Karpas-422 (cell line): ENCODE data around the gene CDK6. TPM values are rescaled to one million over a fixed set of nuclear protein-coding genes. Genes with fewer than 3 reads are reported as not detected.

Experiments
- DNase-seq: peaks from one replicate; pipeline ENCODE4 v3.0.0-alpha.2; 2015
- H2AFZ ChIP-seq: fragments of 200-600 bp; sonication (generic); 2 replicates; pipeline ENCODE4 v1.6.1; 2014; ENCODE audit warnings: antibody characterized with exemption, low read length, mixed read lengths
- H3K27ac ChIP-seq: fragments of 200-600 bp; sonication (generic); 2 replicates; pipeline ENCODE4 v1.5.1; 2014; ENCODE audit warnings: mild to moderate bottlenecking, low read length, moderate library complexity
- H3K27me3 ChIP-seq: fragments of 200-600 bp; sonication (generic); 2 replicates; pipeline ENCODE4 v1.6.1; 2014; ENCODE audit warnings: low read length, mixed read lengths
- H3K36me3 ChIP-seq: fragments of 200-600 bp; sonication (generic); 2 replicates; pipeline ENCODE4 v1.6.1; 2014; ENCODE audit warnings: low read length, mixed read lengths; ENCODE audit not compliant: insufficient read depth
- H3K4me1 ChIP-seq: fragments of 200-600 bp; sonication (generic); 2 replicates; pipeline ENCODE4 v1.6.1; 2014; ENCODE audit warnings: mild to moderate bottlenecking, low read length, mixed read lengths
- H3K4me2 ChIP-seq: fragments of 200-600 bp; sonication (generic); 2 replicates; pipeline ENCODE4 v1.6.1; 2014; ENCODE audit warnings: low read length, low read depth, mild to moderate bottlenecking; ENCODE audit not compliant: poor library complexity, severe bottlenecking
- H3K4me3 ChIP-seq: fragments of 200-600 bp; sonication (generic); 2 replicates; pipeline ENCODE4 v1.5.1; 2014; ENCODE audit warnings: mild to moderate bottlenecking, antibody characterized with exemption, low read length, mixed read lengths
- H3K79me2 ChIP-seq: fragments of 200-600 bp; sonication (generic); 2 replicates; pipeline ENCODE4 v1.6.1; 2014; ENCODE audit warnings: mild to moderate bottlenecking, low read length, mixed read lengths
- H3K9ac ChIP-seq: fragments of 200-600 bp; sonication (generic); 2 replicates; pipeline ENCODE4 v1.6.0; 2014; ENCODE audit warnings: low read length
- H3K9me2 ChIP-seq: fragments of 200-600 bp; sonication (generic), shearing (Covaris generic); replicated peaks from 2 replicates; pipeline ENCODE4 v1.6.0; 2014; ENCODE audit warnings: mild to moderate bottlenecking, low read length, moderate library complexity; ENCODE audit not compliant: insufficient read depth
- H3K9me3 ChIP-seq: fragments of 300-700, 200-600 bp; sonication (generic); 2 replicates; pipeline ENCODE4 v1.6.1; 2014; ENCODE audit warnings: low read length, mixed read lengths
- H4K20me1 ChIP-seq: fragments of 200-600 bp; sonication (generic); 2 replicates; pipeline ENCODE4 v1.6.1; 2014; ENCODE audit warnings: mild to moderate bottlenecking, antibody characterized with exemption, low read length, low read depth; ENCODE audit not compliant: insufficient read depth
- total RNA-seq: library from RNA; depleted of rRNA; stranded (reverse); fragments of >200 nt; shearing (Covaris generic); gene quantifications from 2 replicates; pipeline ENCODE4 v1.2.3, GENCODE V29; 2014; ENCODE audit warnings: low replicate concordance

Gene CDK6
- total RNA-seq, 1 experiment from 2014 or later: 65.1 TPM

- DNase-seq: no peak
- Histone ChIP-seq H3K79me2 (peaks cover 94% of the 10 kb centered on the region), H3K9ac (no peak overlapping the region), H4K20me1 (no peaks in the 10 kb centered on the region), H2AFZ (no peak overlapping the region), H3K9me2 (no peaks in the 10 kb centered on the region), H3K4me3 (no peak overlapping the region), H3K36me3 (no peaks in the 10 kb centered on the region), H3K9me3 (no peaks in the 10 kb centered on the region), H3K27me3 (no peaks in the 10 kb centered on the region), H3K4me1 (peaks cover 25% of the 10 kb centered on the region), H3K27ac (no peak overlapping the region), H3K4me2 (no peak overlapping the region)
Observed at GRCh38 chr7:92790992-92791391, 45.4 kb downstream of the CDK6 start.

GRCh38 chr7:92788559-92789183, 47.7 kb downstream of the CDK6 start:
- DNase-seq: no peak
- Histone ChIP-seq H3K79me2 (peaks cover 94% of the 10 kb centered on the region), H3K4me3 (no peak overlapping the region)

GRCh38 chr7:92785923-92786322, 50.5 kb downstream of the CDK6 start:
- H3K27ac ChIP-seq: no peak overlapping the region
- H3K9me3 ChIP-seq: no peaks in the 10 kb centered on the region
- DNase-seq: no peak
- H3K4me1 ChIP-seq: no peaks in the 10 kb centered on the region
- no peak overlapping the region for H2AFZ ChIP-seq
- H3K36me3 ChIP-seq: no peaks in the 10 kb centered on the region
- H3K9ac ChIP-seq: no peak overlapping the region
- H3K9me2 ChIP-seq: no peaks in the 10 kb centered on the region
- peaks cover 94% of the 10 kb centered on the region for H3K79me2 ChIP-seq
- H3K4me2 ChIP-seq: no peak overlapping the region
- H3K4me3 ChIP-seq: no peak overlapping the region
- H4K20me1 ChIP-seq: no peaks in the 10 kb centered on the region
- no peaks in the 10 kb centered on the region for H3K27me3 ChIP-seq

More at GRCh38 chr7:92788559-92789183, 47.7 kb downstream of the CDK6 start:
- no peaks in the 10 kb centered on the region for H3K9me3 ChIP-seq
- no peak overlapping the region for H3K27ac ChIP-seq
- peaks cover 3% of the 10 kb centered on the region for H3K4me1 ChIP-seq
- H3K9me2 ChIP-seq: no peaks in the 10 kb centered on the region
- no peak overlapping the region for H2AFZ ChIP-seq
- no peaks in the 10 kb centered on the region for H3K27me3 ChIP-seq
- H3K4me2 ChIP-seq: no peak overlapping the region
- H4K20me1 ChIP-seq: no peaks in the 10 kb centered on the region
- H3K36me3 ChIP-seq: no peaks in the 10 kb centered on the region
- no peak overlapping the region for H3K9ac ChIP-seq

- H3K36me3 ChIP-seq: no peaks in the 10 kb centered on the region
- H3K4me2 ChIP-seq: no peak overlapping the region
- H3K4me1 ChIP-seq: no peaks in the 10 kb centered on the region
- no peaks in the 10 kb centered on the region for H3K9me3 ChIP-seq
- H3K79me2 ChIP-seq: peaks cover 94% of the 10 kb centered on the region
- DNase-seq: no peak
- H3K9ac ChIP-seq: no peak overlapping the region
- no peaks in the 10 kb centered on the region for H3K27me3 ChIP-seq
- no peaks in the 10 kb centered on the region for H3K9me2 ChIP-seq
- H3K27ac ChIP-seq: no peak overlapping the region
- no peak overlapping the region for H3K4me3 ChIP-seq
- H2AFZ ChIP-seq: no peak overlapping the region
- H4K20me1 ChIP-seq: no peaks in the 10 kb centered on the region
Observed at GRCh38 chr7:92784935-92785334, 51.4 kb downstream of the CDK6 start.

GRCh38 chr7:92783260-92784201, 52.8 kb downstream of the CDK6 start:
- Histone ChIP-seq H2AFZ (no peak overlapping the region), H4K20me1 (no peaks in the 10 kb centered on the region), H3K36me3 (no peaks in the 10 kb centered on the region), H3K9ac (no peak overlapping the region), H3K4me3 (no peak overlapping the region), H3K4me2 (no peak overlapping the region), H3K9me2 (no peaks in the 10 kb centered on the region), H3K27me3 (no peaks in the 10 kb centered on the region), H3K4me1 (peaks cover 4% of the 10 kb centered on the region; the same call in 1 of the 2 replicates), H3K9me3 (no peaks in the 10 kb centered on the region), H3K79me2 (peaks cover 92% of the 10 kb centered on the region), H3K27ac (no peak overlapping the region)
- DNase-seq: no peak

- Histone ChIP-seq H2AFZ (no peak overlapping the region), H3K9me3 (no peaks in the 10 kb centered on the region), H4K20me1 (no peaks in the 10 kb centered on the region), H3K27me3 (no peaks in the 10 kb centered on the region), H3K9me2 (no peaks in the 10 kb centered on the region), H3K79me2 (peaks cover 92% of the 10 kb centered on the region), H3K36me3 (peaks cover 3% of the 10 kb centered on the region; the same call in 1 of the 2 replicates), H3K27ac (no peak overlapping the region), H3K9ac (no peak overlapping the region), H3K4me3 (no peak overlapping the region), H3K4me1 (peaks cover 4% of the 10 kb centered on the region; the same call in 1 of the 2 replicates), H3K4me2 (no peak overlapping the region)
- no peak for DNase-seq
Observed at GRCh38 chr7:92782855-92783254, 53.5 kb downstream of the CDK6 start.

- Histone ChIP-seq H3K36me3 (peaks cover 5% of the 10 kb centered on the region; the same call in 1 of the 2 replicates), H3K27ac (no peak overlapping the region), H4K20me1 (no peaks in the 10 kb centered on the region), H3K27me3 (no peaks in the 10 kb centered on the region), H3K9me3 (no peaks in the 10 kb centered on the region), H3K9ac (no peak overlapping the region), H3K4me1 (peaks cover 4% of the 10 kb centered on the region; the same call in 1 of the 2 replicates), H3K9me2 (no peaks in the 10 kb centered on the region), H3K79me2 (peaks cover 90% of the 10 kb centered on the region), H2AFZ (no peak overlapping the region), H3K4me2 (no peak overlapping the region), H3K4me3 (no peak overlapping the region)
- DNase-seq: no peak
Observed at GRCh38 chr7:92782236-92782635, 54.1 kb downstream of the CDK6 start.

- H4K20me1 ChIP-seq: no peaks in the 10 kb centered on the region
Observed at GRCh38 chr7:92781117-92781720, 55.2 kb downstream of the CDK6 start.

More at GRCh38 chr7:92781117-92781720, 55.2 kb downstream of the CDK6 start:
- H3K9ac ChIP-seq: no peak overlapping the region
- H3K27me3 ChIP-seq: no peaks in the 10 kb centered on the region
- H3K4me1 ChIP-seq: peaks cover 4% of the 10 kb centered on the region; the same call in 1 of the 2 replicates
- no peak overlapping the region for H3K4me2 ChIP-seq
- no peak overlapping the region for H3K27ac ChIP-seq
- H3K9me3 ChIP-seq: no peaks in the 10 kb centered on the region
- peaks cover 5% of the 10 kb centered on the region; the same call in 1 of the 2 replicates for H3K36me3 ChIP-seq
- no peaks in the 10 kb centered on the region for H3K9me2 ChIP-seq
- no peak overlapping the region for H2AFZ ChIP-seq
- H3K79me2 ChIP-seq: peaks cover 84% of the 10 kb centered on the region
- DNase-seq: no peak
- no peak overlapping the region for H3K4me3 ChIP-seq
